AG10803 (cell line): Measurements from ENCODE around the gene TANC2.
"Not testable (repeated sequence)": the region's sequence is repeated elsewhere in the genome, so short reads cannot be mapped to it uniquely, and the experiment has no call there.

Source experiments
- DNase-seq: peaks from one replicate; pipeline ENCODE4 v3.0.0; 2010; ENCODE audit warnings: low read depth
- H3K4me3 ChIP-seq: 2 replicates; pipeline ENCODE4 v1.5.1; 2011; ENCODE audit warnings: mild to moderate bottlenecking, low read length, control low read depth
- TF ChIP-seq, protein P1 (sequence below): conservative IDR thresholded peaks from 2 replicates; pipeline ENCODE4 v1.5.1; 2011; ENCODE audit warnings: mild to moderate bottlenecking, low read length, control low read depth, inconsistent platforms

The TANC2 gene

DNA sequence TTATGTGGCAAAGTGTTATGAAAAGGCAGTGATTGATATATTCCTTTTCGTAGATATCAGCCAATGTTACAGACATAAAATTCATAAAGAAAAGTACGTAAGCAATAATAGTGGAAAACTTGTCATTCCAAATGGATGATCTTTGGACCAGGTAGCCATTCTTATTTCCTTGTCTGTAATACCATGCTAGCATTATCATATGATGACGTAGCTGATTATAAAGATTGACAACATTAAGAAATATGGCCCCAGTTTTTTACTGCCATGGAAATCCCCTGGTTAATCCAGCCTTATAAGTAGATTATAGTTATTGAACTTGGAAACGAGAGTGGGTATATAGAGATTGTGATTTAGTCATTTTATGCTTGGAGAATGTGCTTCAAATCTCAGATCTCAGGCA is 8.8 kb downstream of the TANC2 start:
- no peak overlapping the region for H3K4me3 ChIP-seq
- TF ChIP-seq, protein P1, sequence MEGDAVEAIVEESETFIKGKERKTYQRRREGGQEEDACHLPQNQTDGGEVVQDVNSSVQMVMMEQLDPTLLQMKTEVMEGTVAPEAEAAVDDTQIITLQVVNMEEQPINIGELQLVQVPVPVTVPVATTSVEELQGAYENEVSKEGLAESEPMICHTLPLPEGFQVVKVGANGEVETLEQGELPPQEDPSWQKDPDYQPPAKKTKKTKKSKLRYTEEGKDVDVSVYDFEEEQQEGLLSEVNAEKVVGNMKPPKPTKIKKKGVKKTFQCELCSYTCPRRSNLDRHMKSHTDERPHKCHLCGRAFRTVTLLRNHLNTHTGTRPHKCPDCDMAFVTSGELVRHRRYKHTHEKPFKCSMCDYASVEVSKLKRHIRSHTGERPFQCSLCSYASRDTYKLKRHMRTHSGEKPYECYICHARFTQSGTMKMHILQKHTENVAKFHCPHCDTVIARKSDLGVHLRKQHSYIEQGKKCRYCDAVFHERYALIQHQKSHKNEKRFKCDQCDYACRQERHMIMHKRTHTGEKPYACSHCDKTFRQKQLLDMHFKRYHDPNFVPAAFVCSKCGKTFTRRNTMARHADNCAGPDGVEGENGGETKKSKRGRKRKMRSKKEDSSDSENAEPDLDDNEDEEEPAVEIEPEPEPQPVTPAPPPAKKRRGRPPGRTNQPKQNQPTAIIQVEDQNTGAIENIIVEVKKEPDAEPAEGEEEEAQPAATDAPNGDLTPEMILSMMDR = no peak

DNA sequence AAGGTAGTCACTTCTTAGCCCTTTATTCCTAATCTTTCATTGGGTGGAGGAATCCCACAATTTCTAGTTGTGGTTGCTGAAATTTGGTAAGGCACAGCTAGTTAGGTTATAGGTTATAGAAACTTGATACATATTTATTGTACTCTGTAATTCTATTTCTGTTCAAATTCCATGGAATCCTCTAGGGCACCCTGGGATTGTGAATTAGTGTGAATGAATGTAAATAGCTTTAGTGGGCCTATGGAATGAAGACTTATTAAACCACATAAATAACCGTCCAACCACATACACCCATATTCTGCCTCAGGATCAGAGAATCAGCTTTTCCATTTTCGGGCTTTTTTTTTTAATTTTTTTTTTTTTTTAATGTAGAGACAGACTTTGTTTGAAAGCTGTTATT is 9.2 kb downstream of the TANC2 start:
- TF ChIP-seq, protein P1 = no peak
- peak; percentile 48 for DNase-seq
- no peak overlapping the region for H3K4me3 ChIP-seq

More for the DNA sequence above, 8.8 kb downstream of the TANC2 start:
- no peak for DNase-seq

DNA sequence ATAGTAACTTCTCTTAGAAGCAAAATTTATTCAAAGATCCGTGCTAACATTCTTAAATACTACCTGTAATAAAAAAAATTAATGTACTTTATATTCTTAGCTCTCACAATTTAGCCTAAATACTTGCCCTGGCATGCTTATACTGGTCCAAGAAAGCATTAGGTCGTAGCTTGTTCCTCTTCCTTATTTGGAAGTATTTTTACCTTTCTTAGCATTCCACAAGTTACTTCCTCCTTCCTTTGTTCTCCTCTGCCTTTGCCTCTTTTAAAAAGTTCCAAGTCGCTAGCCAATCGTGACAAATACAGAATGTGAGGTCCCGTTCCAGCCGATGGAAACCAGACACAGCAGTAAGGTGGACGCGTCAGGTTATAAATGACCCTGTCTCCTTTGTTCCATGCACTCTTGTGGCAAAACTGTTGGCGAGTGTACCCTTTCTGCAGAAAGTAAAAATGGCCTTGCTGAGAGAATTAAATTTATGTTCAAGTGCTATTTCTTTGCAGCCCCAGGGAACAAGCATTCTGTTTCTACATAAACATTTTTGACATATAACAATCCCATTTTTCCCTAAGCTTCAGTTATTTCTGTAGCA is 10.7 kb downstream of the TANC2 start:
- not testable (repeated sequence) for DNase-seq, H3K4me3 ChIP-seq

DNA sequence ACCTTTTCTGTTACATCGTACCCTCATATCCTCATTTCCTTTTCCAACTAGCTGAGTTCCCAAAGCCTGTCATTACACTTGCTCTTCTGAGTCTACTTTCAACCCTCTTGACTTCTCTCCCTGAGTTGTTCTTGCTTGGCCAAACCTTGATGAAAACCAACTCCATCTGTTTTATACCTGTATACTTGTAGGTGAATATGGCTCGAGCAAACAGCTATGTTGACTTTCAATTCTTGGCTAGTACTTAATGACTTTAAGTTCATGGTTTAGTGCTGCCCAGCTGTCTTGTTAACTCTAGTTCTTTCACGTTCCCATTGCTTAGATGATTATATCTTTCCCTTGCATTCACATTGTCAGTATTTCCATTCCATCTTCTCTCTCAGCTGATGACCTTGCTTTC is 14.8 kb downstream of the TANC2 start:
- DNase-seq = no peak
- no peak overlapping the region for H3K4me3 ChIP-seq
- TF ChIP-seq, protein P1 = no peak

DNA sequence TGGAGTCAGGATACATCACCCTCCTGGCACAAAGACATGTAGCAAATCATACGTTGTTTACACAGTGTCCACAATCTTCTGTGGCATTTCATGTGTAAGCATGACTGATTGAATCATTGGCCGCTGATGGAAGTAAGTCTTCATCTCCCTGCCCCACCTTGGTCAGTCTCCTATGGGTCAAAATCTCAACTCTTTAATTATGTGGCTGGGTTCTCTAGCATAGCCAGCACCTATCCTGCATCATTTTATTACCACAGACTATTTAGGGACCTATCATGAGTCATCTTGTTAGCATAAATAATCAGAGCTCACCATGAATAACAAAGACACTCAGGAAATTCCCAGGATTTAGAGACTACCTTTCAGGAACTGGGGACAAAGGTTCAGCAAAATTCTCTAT is 15.9 kb downstream of the TANC2 start:
- DNase-seq = no peak
- no peak overlapping the region for H3K4me3 ChIP-seq
- TF ChIP-seq, protein P1 = no peak

DNA sequence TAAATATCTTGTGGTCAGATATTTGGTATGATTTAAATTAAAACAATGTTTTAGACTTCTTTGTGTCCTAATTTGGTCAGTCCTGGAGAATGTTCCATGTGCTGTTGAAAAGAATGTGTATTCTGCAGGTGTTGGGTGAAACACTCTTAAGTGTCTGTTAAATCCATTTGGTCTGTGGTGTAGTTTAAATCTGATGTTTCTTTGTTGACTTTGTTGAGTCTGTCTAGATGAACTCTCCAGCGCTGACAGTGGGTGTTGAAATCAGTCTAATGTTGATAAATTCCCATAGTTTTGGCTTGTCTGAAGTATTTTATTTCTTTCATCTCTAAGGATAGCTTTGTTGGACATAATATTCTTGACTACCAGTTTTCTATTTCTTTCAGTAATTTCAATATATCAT is 18.8 kb downstream of the TANC2 start:
- DNase-seq = no peak
- TF ChIP-seq, protein P1 = no peak
- no peak overlapping the region for H3K4me3 ChIP-seq

DNA sequence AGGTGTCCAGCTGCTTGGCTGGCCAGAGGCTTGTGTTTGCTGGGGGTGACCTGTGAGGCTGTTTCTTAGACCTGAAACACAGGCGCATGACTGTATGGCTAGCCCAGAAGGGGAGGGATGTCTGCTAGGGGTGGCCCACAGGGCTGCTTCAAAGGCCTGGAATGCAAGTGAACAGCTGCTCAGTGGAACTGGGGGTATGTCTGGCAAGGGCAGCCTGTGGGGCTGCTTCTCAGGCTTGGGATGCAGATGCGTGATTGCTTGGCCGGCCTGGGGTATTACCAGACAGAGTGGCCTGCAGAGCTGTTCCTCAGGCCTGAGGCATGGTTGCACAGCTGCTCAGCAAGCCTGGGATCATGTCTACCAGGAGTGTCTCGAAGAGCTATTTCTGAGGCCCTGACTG is 20.5 kb downstream of the TANC2 start:
- H3K4me3 ChIP-seq = no peak overlapping the region
- DNase-seq = no peak
- TF ChIP-seq, protein P1 = no peak

DNA sequence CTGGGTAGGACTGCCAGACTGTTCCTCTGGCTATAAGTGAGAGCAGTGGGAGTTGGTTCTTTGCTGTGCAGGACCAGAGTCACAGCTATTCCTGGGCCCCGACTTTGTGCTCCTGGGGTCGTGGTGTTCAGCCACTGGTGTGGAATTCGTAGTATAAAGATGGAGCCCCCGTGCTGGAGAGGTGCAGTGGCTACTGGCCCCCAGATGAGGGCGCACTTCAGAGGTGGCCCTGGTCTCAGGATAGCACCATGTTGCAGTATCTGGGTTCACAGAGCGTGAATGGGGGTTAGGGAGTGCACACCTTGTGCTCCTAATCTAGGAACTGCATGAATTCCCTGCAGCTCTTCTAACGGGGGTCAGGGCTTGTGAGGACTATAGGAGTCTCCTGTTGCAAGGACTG is 21.1 kb downstream of the TANC2 start:
- no peak overlapping the region for H3K4me3 ChIP-seq
- DNase-seq = no peak
- TF ChIP-seq, protein P1 = peak; percentile 26; the same call in 1 of the 2 replicates
